PC-9 (cell line): ENCODE results near the gene HOXB13. TPM values are rescaled to one million over a fixed set of nuclear protein-coding genes. Genes with fewer than 3 reads are reported as not detected.

Experiments used
- BruUV-seq: library from RNA; stranded (reverse); fragments of 400-500 nt; replicated peaks from 2 replicates; lab custom pipeline; 2021; lab: Mats Ljungman, UMichigan
- CTCF ChIA-PET: fragments of 300-600 bp; sonication (Branson Sonifier 250); formaldehyde crosslinking; loops from one replicate; lab custom pipeline; 2022; ENCODE audit warnings: antibody characterized with exemption; lab: Charles Lee
- POLR2A ChIA-PET: fragments of 300-600 bp; sonication (Branson Sonifier 250); formaldehyde crosslinking; loops from one replicate; lab custom pipeline; 2022; ENCODE audit warnings: antibody characterized with exemption; ENCODE audit not compliant: unreplicated experiment; lab: Charles Lee
- DNase-seq, 2 experiments: peaks; one replicate each; pipeline versions ENCODE4 v3.0.0 to v3.0.0-alpha.2; 2015 to 2022; ENCODE audit warnings: mixed read lengths in 1 of 2
- H2AFZ ChIP-seq: fragments of 200-600 bp; sonication (generic); 2 replicates; pipeline ENCODE4 v1.8.1; 2017; ENCODE audit warnings: antibody characterized with exemption
- H3F3A ChIP-seq: fragments of 200-600 bp; sonication (generic); 2 replicates; pipeline ENCODE4 v1.8.1; 2017; ENCODE audit warnings: antibody characterized with exemption, mild to moderate bottlenecking, low read depth; ENCODE audit not compliant: insufficient read depth
- H3K27ac ChIP-seq: fragments of 200-600 bp; sonication (generic); 2 replicates; pipeline ENCODE4 v1.6.1; 2016; ENCODE audit warnings: mixed run types
- H3K27me3 ChIP-seq: fragments of 200-600 bp; sonication (generic); 2 replicates; pipeline ENCODE4 v1.6.1; 2016; ENCODE audit warnings: low read depth, mixed run types; ENCODE audit not compliant: insufficient read depth
- H3K36me3 ChIP-seq: fragments of 200-600 bp; sonication (generic); 2 replicates; pipeline ENCODE4 v1.6.1; 2016; ENCODE audit warnings: low read depth, mixed run types
- H3K4me1 ChIP-seq: fragments of 200-600 bp; sonication (generic); replicated peaks from 2 replicates; pipeline ENCODE4 v1.6.1; 2016; ENCODE audit warnings: mixed run types; ENCODE audit not compliant: insufficient read depth
- H3K4me2 ChIP-seq: fragments of 200-600 bp; sonication (generic); 2 replicates; pipeline ENCODE4 v1.6.1; 2017; ENCODE audit warnings: mixed run types
- H3K4me3 ChIP-seq: fragments of 200-600 bp; sonication (generic); 2 replicates; pipeline ENCODE4 v1.6.1; 2016; ENCODE audit warnings: mixed run types
- H3K79me2 ChIP-seq: fragments of 200-600 bp; sonication (generic); 2 replicates; pipeline ENCODE4 v1.6.1; 2017; ENCODE audit warnings: low read depth, mixed run types
- H3K9me2 ChIP-seq: fragments of 200-600 bp; sonication (generic); 2 replicates; pipeline ENCODE4 v1.8.1; 2017; ENCODE audit warnings: mild to moderate bottlenecking; ENCODE audit not compliant: insufficient read depth
- H3K9me3 ChIP-seq: fragments of 200-600 bp; sonication (generic); 2 replicates; pipeline ENCODE4 v1.8.1; 2016; ENCODE audit warnings: low read depth; ENCODE audit not compliant: insufficient read depth
- H4K20me1 ChIP-seq: fragments of 200-600 bp; sonication (generic); 2 replicates; pipeline ENCODE4 v1.8.1; 2017; ENCODE audit not compliant: insufficient read depth
- CTCF ChIP-seq: fragments of 200-600 bp; sonication (generic); conservative IDR thresholded peaks from 2 replicates; pipeline ENCODE4 v1.6.1; 2017; ENCODE audit warnings: mixed run types, antibody characterized with exemption, mild to moderate bottlenecking, moderate library complexity
- EZH2 ChIP-seq: fragments of 200-600 bp; sonication (generic); IDR thresholded peaks from 2 replicates; pipeline ENCODE4 v1.8.0; 2017; ENCODE audit warnings: antibody characterized with exemption, low read depth
- intact Hi-C: fragments of 100-400 bp; cut with micrococcal nuclease; formaldehyde crosslinking; loops from one replicate; pipeline ENCODE4 v1.10.0; 2022; ENCODE audit not compliant: unreplicated experiment
- total RNA-seq: library from RNA; stranded (reverse); gene quantifications from 2 replicates; pipeline ENCODE4 v1.2.3, GENCODE V29; 2021

HOXB13 gene
- total RNA-seq, 1 experiment from 2014 or later, result not detected

GRCh38 chr17:48748718-48749566, 20.4 kb upstream of the HOXB13 start:
- no peak for DNase-seq
- H3K79me2 ChIP-seq, result no peaks in the 10 kb centered on the region
- no peaks in the 10 kb centered on the region for H4K20me1 ChIP-seq
- no peak overlapping the region for H2AFZ ChIP-seq
- H3F3A ChIP-seq, result no peaks in the 10 kb centered on the region
- peaks cover 96% of the 10 kb centered on the region for H3K27me3 ChIP-seq
- no peak overlapping the region for H3K27ac ChIP-seq
- H3K9me2 ChIP-seq, result no peaks in the 10 kb centered on the region
- TF ChIP-seq EZH2, result no peak
- TF ChIP-seq CTCF, result no peak
- no peaks in the 10 kb centered on the region for H3K4me1 ChIP-seq
- H3K9me3 ChIP-seq, result no peaks in the 10 kb centered on the region
- no peaks in the 10 kb centered on the region for H3K36me3 ChIP-seq
- CTCF ChIA-PET, result no interaction called here
- POLR2A ChIA-PET, result no interaction called here
- intact Hi-C loops, result no loop called here
- BruUV-seq, result no TSS peak
- no peak overlapping the region for H3K4me2 ChIP-seq
- no peak overlapping the region for H3K4me3 ChIP-seq

GRCh38 chr17:48747445-48748363, 19.2 kb upstream of the HOXB13 start:
- CTCF ChIA-PET, result no interaction called here
- no peak overlapping the region for H3K4me2 ChIP-seq
- no peaks in the 10 kb centered on the region for H3K9me2 ChIP-seq
- TF ChIP-seq CTCF (no peak), EZH2 (no peak)
- no peaks in the 10 kb centered on the region for H3K9me3 ChIP-seq
- H3K27ac ChIP-seq, result no peak overlapping the region
- no peaks in the 10 kb centered on the region for H3K4me1 ChIP-seq
- H3K36me3 ChIP-seq, result no peaks in the 10 kb centered on the region
- intact Hi-C loops, result no loop called here
- no peaks in the 10 kb centered on the region for H3K79me2 ChIP-seq
- H3K27me3 ChIP-seq, result peaks cover 96% of the 10 kb centered on the region
- POLR2A ChIA-PET, result interaction anchor here (0.9 kb wide), 1 partner anchor 116 kb away, joined by 4 read pairs; no protein-coding TSS in a partner anchor
- no peak for DNase-seq
- H2AFZ ChIP-seq, result no peak overlapping the region
- H3F3A ChIP-seq, result no peaks in the 10 kb centered on the region
- no peaks in the 10 kb centered on the region for H4K20me1 ChIP-seq
- H3K4me3 ChIP-seq, result no peak overlapping the region
- BruUV-seq, result no TSS peak

GRCh38 chr17:48746916-48747444, 18.4 kb upstream of the HOXB13 start:
- ChIA-PET CTCF (no interaction called here), POLR2A (no interaction called here)
- Histone ChIP-seq H3K27ac (no peak overlapping the region), H3K27me3 (peaks cover 96% of the 10 kb centered on the region), H3K4me3 (no peak overlapping the region), H3K9me2 (no peaks in the 10 kb centered on the region), H2AFZ (no peak overlapping the region), H3K79me2 (no peaks in the 10 kb centered on the region), H3F3A (no peaks in the 10 kb centered on the region), H4K20me1 (no peaks in the 10 kb centered on the region), H3K36me3 (no peaks in the 10 kb centered on the region), H3K9me3 (no peaks in the 10 kb centered on the region), H3K4me2 (no peak overlapping the region), H3K4me1 (no peaks in the 10 kb centered on the region)
- intact Hi-C loops, result no loop called here
- DNase-seq, result no peak
- BruUV-seq, result no TSS peak
- TF ChIP-seq EZH2 (no peak), CTCF (no peak)
